BLaER1 (cell line): ENCODE measurements around the gene KCTD6.

Experiments used
- H3K27ac ChIP-seq: shearing (Covaris generic); formaldehyde crosslinking; 2 replicates; pipeline ENCODE4 v1.8.1; 2022
- H3K27me3 ChIP-seq: shearing (Covaris generic); formaldehyde crosslinking; 2 replicates; pipeline ENCODE4 v1.8.1; 2022
- H3K36me3 ChIP-seq: shearing (Covaris generic); formaldehyde crosslinking; 2 replicates; pipeline ENCODE4 v1.8.1; 2022
- H3K4me1 ChIP-seq: shearing (Covaris generic); formaldehyde crosslinking; 2 replicates; pipeline ENCODE4 v1.8.1; 2022
- H3K4me2 ChIP-seq: shearing (Covaris generic); formaldehyde crosslinking; 2 replicates; pipeline ENCODE4 v1.8.1; 2022
- H3K4me3 ChIP-seq: shearing (Covaris generic); formaldehyde crosslinking; 2 replicates; pipeline ENCODE4 v1.8.1; 2022
- H3K9ac ChIP-seq: shearing (Covaris generic); formaldehyde crosslinking; 2 replicates; pipeline ENCODE4 v1.8.1; 2022
- H3K9me3 ChIP-seq: shearing (Covaris generic); formaldehyde crosslinking; 2 replicates; pipeline ENCODE4 v1.8.1; 2022
- H4K20me1 ChIP-seq: shearing (Covaris generic); formaldehyde crosslinking; 2 replicates; pipeline ENCODE4 v1.8.1; 2022
- Cebpa-rat ChIP-seq: shearing (Covaris generic); IDR thresholded peaks from 2 replicates; pipeline ENCODE4 v1.8.1; 2022

Gene KCTD6

GRCh38 chr3:58544541-58544940 is 52.6 kb downstream of the KCTD6 start:
- H3K27me3 ChIP-seq, result no peaks in the 10 kb centered on the region
- no peaks in the 10 kb centered on the region for H4K20me1 ChIP-seq
- no peak overlapping the region for H3K27ac ChIP-seq
- no peaks in the 10 kb centered on the region for H3K36me3 ChIP-seq
- no peaks in the 10 kb centered on the region for H3K4me1 ChIP-seq
- no peak overlapping the region for H3K4me2 ChIP-seq
- no peak overlapping the region for H3K4me3 ChIP-seq
- no peak for TF ChIP-seq Cebpa-rat
- no peak overlapping the region for H3K9ac ChIP-seq
- no peaks in the 10 kb centered on the region for H3K9me3 ChIP-seq

DNA sequence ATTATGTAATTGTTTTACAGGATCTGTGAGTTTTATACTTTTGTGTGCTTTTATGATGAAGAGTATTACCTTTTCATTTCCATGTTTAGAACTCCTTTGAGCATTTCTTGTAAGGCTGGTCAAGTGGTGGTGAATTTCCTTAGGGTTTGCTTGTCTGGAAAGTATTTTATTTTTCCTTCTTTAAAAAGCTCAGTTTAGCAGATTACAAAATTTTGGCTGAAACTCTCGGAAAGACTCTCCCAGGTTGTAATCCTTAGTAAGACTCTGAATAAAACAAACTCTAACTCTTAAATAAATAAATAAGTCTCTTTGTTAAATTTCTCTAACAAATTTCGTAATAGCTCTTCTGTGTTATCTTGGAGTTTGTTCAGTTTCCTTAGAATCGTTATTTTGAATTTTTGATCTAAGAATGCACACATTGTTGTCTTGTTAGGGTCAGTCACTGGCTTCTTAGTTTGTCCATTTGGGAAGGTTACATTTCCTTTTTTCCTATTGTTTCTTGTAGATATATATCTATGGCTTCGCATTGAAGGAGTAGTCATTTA is 59.8 kb downstream of the KCTD6 start:
- no peak overlapping the region for H3K9ac ChIP-seq
- no peak overlapping the region for H3K27ac ChIP-seq
- no peak for TF ChIP-seq Cebpa-rat
- no peaks in the 10 kb centered on the region for H3K36me3 ChIP-seq
- no peak overlapping the region for H3K4me3 ChIP-seq
- H3K4me1 ChIP-seq, result no peaks in the 10 kb centered on the region
- H3K9me3 ChIP-seq, result peaks cover 17% of the 10 kb centered on the region
- H4K20me1 ChIP-seq, result no peaks in the 10 kb centered on the region
- H3K4me2 ChIP-seq, result no peak overlapping the region
- H3K27me3 ChIP-seq, result no peaks in the 10 kb centered on the region
